Measurements from ENCODE around the gene MMS19.

MMS19 gene

GRCh38 chr10:97502916-97503315 is 4.7 kb upstream of the MMS19 start:
- TF ChIP-seq CTCF (IDR thresholded peaks at IDR 0.05; ENCODE audit: control insufficient read depth, insufficient read depth, low read depth, low read length, missing control alignments), result no peak
- no peak for DNase-seq (ENCODE audit: low read depth)
- H3K4me3 ChIP-seq (ENCODE audit: control insufficient read depth, low read depth, low read length), result no peak overlapping the region

GRCh38 chr10:97500297-97500575 is 2.0 kb upstream of the MMS19 start:
- no peak for TF ChIP-seq CTCF (IDR thresholded peaks at IDR 0.05; ENCODE audit: control insufficient read depth, insufficient read depth, low read depth, low read length, missing control alignments)
- peak overlapping the region; percentile 97 for H3K4me3 ChIP-seq (ENCODE audit: control insufficient read depth, low read depth, low read length)
- no peak for DNase-seq (ENCODE audit: low read depth)

- DNase-seq (ENCODE audit: low read depth), result no peak
- H3K4me3 ChIP-seq (ENCODE audit: control insufficient read depth, low read depth, low read length), result peak overlapping the region; percentile 97
- no peak for TF ChIP-seq CTCF (IDR thresholded peaks at IDR 0.05; ENCODE audit: control insufficient read depth, insufficient read depth, low read depth, low read length, missing control alignments)
Observed at GRCh38 chr10:97499561-97500296, 1.5 kb upstream of the MMS19 start.

GRCh38 chr10:97498841-97499560 is 779 bp upstream of the MMS19 start, which contains the start of gene UBTD1:
TSS of gene UBTD1 (plus strand) at chr10:97498924. CDS start at chr10:97499204, 280 bp downstream.
- TF ChIP-seq CTCF (IDR thresholded peaks at IDR 0.05; ENCODE audit: control insufficient read depth, insufficient read depth, low read depth, low read length, missing control alignments), result no peak
- no peak for DNase-seq (ENCODE audit: low read depth)
- H3K4me3 ChIP-seq (ENCODE audit: control insufficient read depth, low read depth, low read length), result peak within 1 kb of the TSS; percentile 97

GRCh38 chr10:97497572-97498075 is 598 bp downstream of the MMS19 start:
- no peak for TF ChIP-seq CTCF (IDR thresholded peaks at IDR 0.05; ENCODE audit: control insufficient read depth, insufficient read depth, low read depth, low read length, missing control alignments)
- H3K4me3 ChIP-seq (ENCODE audit: control insufficient read depth, low read depth, low read length), result peak overlapping the region; percentile 97
- peak; percentile 32 for DNase-seq (ENCODE audit: low read depth)

GRCh38 chr10:97494863-97495506 is 3.2 kb downstream of the MMS19 start:
- no peak overlapping the region for H3K4me3 ChIP-seq (ENCODE audit: control insufficient read depth, low read depth, low read length)
- DNase-seq (ENCODE audit: low read depth), result no peak
- TF ChIP-seq CTCF (IDR thresholded peaks at IDR 0.05; ENCODE audit: control insufficient read depth, insufficient read depth, low read depth, low read length, missing control alignments), result no peak

Data from AG09309 (cell line).